Fibroblast of pulmonary artery (primary cell): ENCODE data around the gene C4orf33.

Experiments
- DNase-seq: peaks from one replicate; pipeline ENCODE4 v3.0.0-alpha.2; 2010; ENCODE audit warnings: low read depth
- H3K4me3 ChIP-seq: replicated peaks from 2 replicates; pipeline ENCODE4 v1.5.1; 2011; ENCODE audit warnings: low read depth, mild to moderate bottlenecking, control low read depth, low read length, moderate library complexity
- CTCF ChIP-seq: IDR thresholded peaks from 2 replicates; pipeline ENCODE4 v1.5.1; 2011; ENCODE audit warnings: mild to moderate bottlenecking, control low read depth, low read length, inconsistent platforms; ENCODE audit errors: missing control alignments

C4orf33 gene

GRCh38 chr4:129163427-129163826, 67.5 kb downstream of the C4orf33 start:
- no peak overlapping the region for H3K4me3 ChIP-seq
- TF ChIP-seq CTCF = no peak
- DNase-seq = no peak

- DNase-seq = no peak
- no peak for TF ChIP-seq CTCF
- no peak overlapping the region for H3K4me3 ChIP-seq
Observed at GRCh38 chr4:129164243-129164642, 68.3 kb downstream of the C4orf33 start.
